Spinal cord (tissue), 10 donors: Measurements from ENCODE around the gene ORC1. TPM values are rescaled to one million over a fixed set of nuclear protein-coding genes. Genes with fewer than 3 reads are reported as not detected.

Experiments used
- DNase-seq, 6 donors: peaks; one replicate each; pipeline versions ENCODE4 v3.0.0 to v3.0.0-alpha.2; 2013 to 2015; ENCODE audit warnings: low spot score in 6 of 6, low read depth in 4 of 6
- H3K27ac ChIP-seq: one replicate; pipeline ENCODE4 v1.5.1; 2013; ENCODE audit warnings: low read depth, low read length, control low read depth
- H3K27me3 ChIP-seq: one replicate; pipeline ENCODE4 v1.6.1; 2013; ENCODE audit warnings: low read length; ENCODE audit not compliant: control insufficient read depth, insufficient read depth
- H3K36me3 ChIP-seq: one replicate; pipeline ENCODE4 v1.6.1; 2013; ENCODE audit warnings: low read length; ENCODE audit not compliant: control insufficient read depth, insufficient read depth
- H3K4me1 ChIP-seq: one replicate; pipeline ENCODE4 v1.6.1; 2013; ENCODE audit warnings: low read length; ENCODE audit not compliant: control insufficient read depth, insufficient read depth
- H3K4me3 ChIP-seq: one replicate; pipeline ENCODE4 v1.5.1; 2013; ENCODE audit warnings: low read depth, low read length, control low read depth
- H3K9me3 ChIP-seq: one replicate; pipeline ENCODE4 v1.6.1; 2013; ENCODE audit warnings: low read length; ENCODE audit not compliant: control insufficient read depth, insufficient read depth
- WGBS: methylation state at CpG from one replicate; pipeline ENCODE4 v1.1.5; 2013; ENCODE audit warnings: missing lambda C conversion rate; ENCODE audit not compliant: insufficient coverage; 5-methylcytosine and 5-hydroxymethylcytosine counted together
- polyA plus RNA-seq, 2 donors: library from polyadenylated mRNA; unstranded; fragments of 120-200 nt; gene quantifications; one replicate each; pipeline ENCODE4 v1.2.1, GENCODE V29; 2013; ENCODE audit not compliant: insufficient read length in 2 of 2
- total RNA-seq, 2 donors: library from RNA; depleted of rRNA in 1 of 2; stranded (reverse); fragments of 120-200 nt in 1 of 2; fragments of >200 nt in 1 of 2; gene quantifications; one replicate each; pipeline versions ENCODE4 v1.2.3 to v1.2.4, GENCODE V29; 2013 to 2014
- donor health status: healthy.

Gene ORC1
- total and polyA plus RNA-seq, 4 donors = 2.5 to 3.2 (median 2.6) TPM

- peaks cover 12% of the 10 kb centered on the region for H3K36me3 ChIP-seq
- no peak overlapping the region for H3K4me3 ChIP-seq
- H3K4me1 ChIP-seq = no peaks in the 10 kb centered on the region
- 100% methylated on average over 1 of the region's 1 CpG for WGBS
- H3K27ac ChIP-seq = no peak overlapping the region
- no peak for DNase-seq
- H3K9me3 ChIP-seq = no peaks in the 10 kb centered on the region
- no peaks in the 10 kb centered on the region for H3K27me3 ChIP-seq
These were observed 20.6 kb upstream of the ORC1 start for GRCh38 chr1:52424813-52425212.

DNA sequence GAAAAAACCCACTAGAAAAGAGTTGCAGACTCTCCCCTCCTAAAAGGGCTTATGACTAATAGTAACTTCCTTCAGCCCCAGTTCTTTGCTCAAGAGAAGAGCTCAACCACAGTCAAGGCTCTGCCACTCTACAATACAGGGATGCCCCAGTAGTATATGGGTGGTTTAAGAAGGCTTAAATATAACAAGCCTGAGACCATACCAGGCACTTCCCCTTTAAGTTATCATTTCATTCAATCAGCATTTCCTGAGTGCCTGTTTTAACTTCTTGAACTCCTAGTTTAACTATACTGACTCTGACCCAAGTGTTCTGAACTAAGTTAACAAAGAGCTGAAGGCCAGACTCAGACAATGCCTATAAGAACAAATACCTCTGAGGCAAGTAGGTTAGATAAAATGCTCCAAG is 20.0 kb upstream of the ORC1 start:
- peaks cover 10% of the 10 kb centered on the region for H3K36me3 ChIP-seq
- no peak for DNase-seq
- no peaks in the 10 kb centered on the region for H3K27me3 ChIP-seq
- no peak overlapping the region for H3K4me3 ChIP-seq
- H3K27ac ChIP-seq = no peak overlapping the region
- H3K9me3 ChIP-seq = no peaks in the 10 kb centered on the region
- H3K4me1 ChIP-seq = no peaks in the 10 kb centered on the region

GRCh38 chr1:52423771-52424170 is 19.5 kb upstream of the ORC1 start:
- no peaks in the 10 kb centered on the region for H3K27me3 ChIP-seq
- WGBS = 87% methylated on average over 4 of the region's 9 CpGs
- H3K36me3 ChIP-seq = peaks cover 14% of the 10 kb centered on the region
- no peaks in the 10 kb centered on the region for H3K4me1 ChIP-seq
- no peak overlapping the region for H3K4me3 ChIP-seq
- no peak for DNase-seq
- H3K9me3 ChIP-seq = no peaks in the 10 kb centered on the region
- no peak overlapping the region for H3K27ac ChIP-seq

- WGBS = no CpG with 5 or more reads among the region's 2 CpGs
- no peaks in the 10 kb centered on the region for H3K27me3 ChIP-seq
- no peak overlapping the region for H3K4me3 ChIP-seq
- DNase-seq = no peak
- no peaks in the 10 kb centered on the region for H3K4me1 ChIP-seq
- H3K9me3 ChIP-seq = no peaks in the 10 kb centered on the region
- H3K36me3 ChIP-seq = peaks cover 14% of the 10 kb centered on the region
- no peak overlapping the region for H3K27ac ChIP-seq
These were observed 18.8 kb upstream of the ORC1 start for GRCh38 chr1:52423055-52423454.

DNA sequence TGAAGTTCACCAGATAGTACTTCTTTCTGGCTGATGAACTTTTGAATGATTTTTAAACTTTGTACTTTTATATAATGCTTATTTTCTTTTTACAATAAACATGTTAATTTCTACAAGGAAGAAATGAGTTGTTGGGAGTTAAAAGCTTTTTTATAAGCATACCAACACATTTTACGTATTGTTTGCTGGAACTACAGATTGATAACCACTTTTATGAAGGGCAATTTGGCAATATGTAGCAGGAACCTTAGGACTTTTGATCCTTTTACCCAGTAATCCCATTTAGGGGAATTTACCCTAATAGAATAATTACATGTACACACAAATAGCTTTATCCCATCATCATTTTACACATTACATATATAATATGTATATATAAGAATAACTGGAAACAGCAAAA is 16.5 kb upstream of the ORC1 start:
- DNase-seq = no peak
- Histone ChIP-seq H3K4me1 (no peaks in the 10 kb centered on the region), H3K36me3 (peaks cover 25% of the 10 kb centered on the region), H3K27ac (no peak overlapping the region), H3K27me3 (no peaks in the 10 kb centered on the region), H3K9me3 (no peaks in the 10 kb centered on the region), H3K4me3 (no peak overlapping the region)
- no CpG with 5 or more reads among the region's 1 CpG for WGBS

- H3K9me3 ChIP-seq = no peaks in the 10 kb centered on the region
- H3K27ac ChIP-seq = no peak overlapping the region
- no peak for DNase-seq
- H3K4me3 ChIP-seq = no peak overlapping the region
- no peaks in the 10 kb centered on the region for H3K27me3 ChIP-seq
- WGBS = no CpG with 5 or more reads among the region's 2 CpGs
- H3K4me1 ChIP-seq = no peaks in the 10 kb centered on the region
- peaks cover 40% of the 10 kb centered on the region for H3K36me3 ChIP-seq
These were observed 12.6 kb upstream of the ORC1 start for GRCh38 chr1:52416811-52417210.

GRCh38 chr1:52414942-52415341 is 10.7 kb upstream of the ORC1 start:
- no peaks in the 10 kb centered on the region for H3K27me3 ChIP-seq

DNA sequence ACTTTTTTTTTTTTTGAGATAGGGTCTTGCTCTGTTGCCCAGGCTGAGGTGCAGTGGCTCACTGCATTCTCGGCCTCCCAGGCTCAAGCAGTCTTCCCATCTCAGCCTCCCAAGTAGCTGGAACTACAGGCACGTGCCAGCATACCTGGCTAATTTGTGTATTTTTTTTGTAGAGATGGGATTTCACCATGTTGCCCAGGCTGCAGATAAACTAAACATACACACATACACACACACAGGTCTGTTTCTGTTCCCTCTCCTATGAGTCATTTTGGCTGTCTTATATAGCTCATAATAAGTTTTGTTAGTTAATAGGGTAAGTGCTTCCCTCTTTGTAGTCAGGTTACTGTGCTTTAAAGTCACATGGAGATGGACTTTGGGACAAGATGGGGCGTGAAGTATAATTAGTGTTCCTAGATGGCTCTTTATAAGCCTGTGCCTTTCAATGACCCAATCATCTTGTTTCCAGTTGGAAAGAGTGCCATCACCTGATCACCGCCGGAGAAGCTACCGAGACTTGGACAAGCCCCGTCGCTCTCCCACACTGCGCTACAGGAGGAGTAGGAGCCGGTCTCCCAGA is 9.3 kb upstream of the ORC1 start:
- DNase-seq = no peak
- no peak overlapping the region for H3K4me3 ChIP-seq
- 97% methylated on average over 6 of the region's 10 CpGs for whole genome bisulfite sequencing
- H3K4me1 ChIP-seq = no peaks in the 10 kb centered on the region
- no peaks in the 10 kb centered on the region for H3K9me3 ChIP-seq
- H3K27ac ChIP-seq = no peak overlapping the region
- H3K27me3 ChIP-seq = no peaks in the 10 kb centered on the region
- peaks cover 56% of the 10 kb centered on the region for H3K36me3 ChIP-seq

More at GRCh38 chr1:52414942-52415341, 10.7 kb upstream of the ORC1 start:
- Histone ChIP-seq H3K9me3 (no peaks in the 10 kb centered on the region), H3K36me3 (peaks cover 50% of the 10 kb centered on the region), H3K4me1 (no peaks in the 10 kb centered on the region), H3K27ac (no peak overlapping the region), H3K4me3 (no peak overlapping the region)
- DNase-seq = no peak

DNA sequence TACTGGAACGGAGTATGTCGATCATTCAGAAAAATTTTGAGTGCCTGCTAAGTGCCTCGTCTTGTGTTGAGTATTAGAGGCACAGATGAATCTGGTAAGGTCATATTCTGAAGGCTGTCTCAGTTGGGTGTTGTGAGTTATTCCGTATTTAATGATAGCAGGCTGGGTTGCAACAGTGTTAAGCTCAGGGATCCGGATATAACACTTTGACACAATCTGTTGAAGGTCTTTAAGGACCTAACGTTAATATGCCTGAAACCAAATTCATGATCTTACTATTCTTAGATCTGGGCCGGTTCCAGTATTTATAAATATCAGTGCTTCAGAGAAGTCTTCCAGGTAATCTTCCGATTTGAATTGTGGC is 734 bp upstream of the ORC1 start:
- no peaks in the 10 kb centered on the region for H3K9me3 ChIP-seq
- H3K4me1 ChIP-seq = peaks cover 11% of the 10 kb centered on the region
- WGBS = 7% methylated on average over 6 of the region's 8 CpGs
- no peak for DNase-seq
- H3K27ac ChIP-seq = peak overlapping the region; percentile 94
- peak overlapping the region; percentile 94 for H3K4me3 ChIP-seq
- H3K27me3 ChIP-seq = no peaks in the 10 kb centered on the region
- H3K36me3 ChIP-seq = peaks cover 26% of the 10 kb centered on the region

- Histone ChIP-seq H3K9me3 (no peaks in the 10 kb centered on the region), H3K4me1 (peaks cover 11% of the 10 kb centered on the region), H3K4me3 (peak overlapping the region; percentile 94), H3K27ac (peak overlapping the region; percentile 22), H3K27me3 (no peaks in the 10 kb centered on the region), H3K36me3 (peaks cover 18% of the 10 kb centered on the region)
- 1% methylated on average over 12 of the region's 16 CpGs for WGBS
- DNase-seq = no peak
These were observed 582 bp downstream of the ORC1 start for GRCh38 chr1:52403566-52404115.
